Brain microvascular endothelial cell (primary cell): ENCODE measurements around the gene AZU1.

ENCODE experiments used
- DNase-seq: peaks from one replicate; pipeline ENCODE4 v3.0.0-alpha.2; 2020
- H3K27ac ChIP-seq: fragments of 250-450 bp; sonication (Bioruptor Pico); 2 replicates; pipeline ENCODE4 v1.5.1; 2020; ENCODE audit warnings: mild to moderate bottlenecking, moderate library complexity
- H3K27me3 ChIP-seq: fragments of 250-450 bp; sonication (Bioruptor Pico); replicated peaks from 2 replicates; pipeline ENCODE4 v1.5.1; 2020; ENCODE audit warnings: mild to moderate bottlenecking
- H3K36me3 ChIP-seq: fragments of 250-450 bp; sonication (Bioruptor Pico); replicated peaks from 2 replicates; pipeline ENCODE4 v1.5.1; 2020; ENCODE audit warnings: mild to moderate bottlenecking
- H3K4me3 ChIP-seq: 2 replicates; pipeline ENCODE4 v1.5.1; 2011; ENCODE audit warnings: low read depth, mild to moderate bottlenecking, control low read depth, low read length, moderate library complexity
- CTCF ChIP-seq: IDR thresholded peaks from 2 replicates; pipeline ENCODE4 v1.5.1; 2011; ENCODE audit warnings: low read depth, mild to moderate bottlenecking, moderate library complexity, low read length, control low read depth, inconsistent platforms; ENCODE audit errors: missing control alignments
- in situ Hi-C: cut with HindIII; loops from 2 replicates; pipeline ENCODE4 v1.10.0; 2017; ENCODE audit warnings: low sequenced_read_pairs, low pct_ligation_motif_present

AZU1 gene

GRCh38 chr19:806815-807421 is 20.7 kb upstream of the AZU1 start:
- in situ Hi-C loops, result no loop called here
- Histone ChIP-seq H3K27me3 (no peaks in the 10 kb centered on the region), H3K4me3 (no peak overlapping the region), H3K36me3 (peaks cover 93% of the 10 kb centered on the region), H3K27ac (no peak overlapping the region)
- no peak for DNase-seq
- TF ChIP-seq CTCF, result no peak

GRCh38 chr19:807627-808422 is 19.8 kb upstream of the AZU1 start:
- Histone ChIP-seq H3K36me3 (peaks cover 94% of the 10 kb centered on the region), H3K27me3 (no peaks in the 10 kb centered on the region), H3K27ac (no peak overlapping the region), H3K4me3 (no peak overlapping the region)
- DNase-seq, result no peak
- in situ Hi-C loops, result no loop called here
- TF ChIP-seq CTCF, result no peak

- in situ Hi-C loops, result no loop called here
- no peak for TF ChIP-seq CTCF
- H3K4me3 ChIP-seq, result no peak overlapping the region
- H3K27me3 ChIP-seq, result no peaks in the 10 kb centered on the region
- no peak overlapping the region for H3K27ac ChIP-seq
- no peak for DNase-seq
- peaks cover 95% of the 10 kb centered on the region for H3K36me3 ChIP-seq
Observed at GRCh38 chr19:808423-808775, 19.2 kb upstream of the AZU1 start.

- H3K27me3 ChIP-seq, result no peaks in the 10 kb centered on the region
- TF ChIP-seq CTCF, result no peak
- no peak for DNase-seq
- no peak overlapping the region for H3K4me3 ChIP-seq
- in situ Hi-C loops, result no loop called here
- H3K27ac ChIP-seq, result no peak overlapping the region
- H3K36me3 ChIP-seq, result peaks cover 89% of the 10 kb centered on the region
Observed at GRCh38 chr19:810077-810855, 17.4 kb upstream of the AZU1 start.

- peaks cover 81% of the 10 kb centered on the region for H3K36me3 ChIP-seq
- H3K27ac ChIP-seq, result no peak overlapping the region
- no peak for TF ChIP-seq CTCF
- no peak overlapping the region for H3K4me3 ChIP-seq
- H3K27me3 ChIP-seq, result no peaks in the 10 kb centered on the region
- in situ Hi-C loops, result no loop called here
- DNase-seq, result no peak
Observed at GRCh38 chr19:810883-811489, 16.7 kb upstream of the AZU1 start.
